ENCODE results near the gene RANBP10.

The RANBP10 gene

GRCh38 chr16:67674851-67675578 is 131.3 kb downstream of the RANBP10 start:
- Histone ChIP-seq H3K4me3 (ENCODE audit: low read depth in 1 of 2, low read length in 2 of 2) (no peak overlapping the region), H3K4me2 (ENCODE audit: insufficient read depth, low read length) (no peak overlapping the region), H2AFZ (ENCODE audit: low read depth, low read length) (no peak overlapping the region), H3K79me2 (ENCODE audit: insufficient read depth, low read length) (no peaks in the 10 kb centered on the region), H3K9me3 (ENCODE audit: insufficient read depth, low read length, severe bottlenecking) (no peaks in the 10 kb centered on the region), H3K27ac (ENCODE audit: low read length) (no peak overlapping the region), H3K9ac (ENCODE audit: low read depth, low read length) (no peak overlapping the region), H3K36me3 (ENCODE audit: insufficient read depth, low read length) (peaks cover 21% of the 10 kb centered on the region; the same call in 1 of the 2 replicates), H3K4me1 (ENCODE audit: insufficient read depth, low read length) (no peaks in the 10 kb centered on the region), H3K27me3 (ENCODE audit: insufficient read depth, low read length, poor library complexity) (no peaks in the 10 kb centered on the region), H4K20me1 (ENCODE audit: insufficient read depth, low read length) (no peaks in the 10 kb centered on the region; the same call in 1 of the 2 replicates)
- ATAC-seq (ENCODE audit: insufficient read depth, low read depth) (no peak), DNase-seq (no peak)
- no peak for TF ChIP-seq EZH2 (IDR thresholded peaks at IDR 0.05; ENCODE audit: borderline replicate concordance, low read depth, low read length, severe bottlenecking)
- no peak for TF ChIP-seq CTCF (IDR thresholded peaks at IDR 0.05; ENCODE audit: borderline replicate concordance, extremely low read depth, low read length, poor library complexity, severe bottlenecking)

- H3K9me3 ChIP-seq (ENCODE audit: insufficient read depth, low read length, severe bottlenecking) = no peaks in the 10 kb centered on the region
- no peak overlapping the region for H3K4me2 ChIP-seq (ENCODE audit: insufficient read depth, low read length)
- DNase-seq = no peak
- no peak overlapping the region for H3K9ac ChIP-seq (ENCODE audit: low read depth, low read length)
- H4K20me1 ChIP-seq (ENCODE audit: insufficient read depth, low read length) = no peaks in the 10 kb centered on the region; the same call in 1 of the 2 replicates
- no peaks in the 10 kb centered on the region for H3K27me3 ChIP-seq (ENCODE audit: insufficient read depth, low read length, poor library complexity)
- H3K4me1 ChIP-seq (ENCODE audit: insufficient read depth, low read length) = no peaks in the 10 kb centered on the region
- H3K27ac ChIP-seq (ENCODE audit: low read length) = no peak overlapping the region
- no peak for TF ChIP-seq CTCF (IDR thresholded peaks at IDR 0.05; ENCODE audit: borderline replicate concordance, extremely low read depth, low read length, poor library complexity, severe bottlenecking)
- TF ChIP-seq EZH2 (IDR thresholded peaks at IDR 0.05; ENCODE audit: borderline replicate concordance, low read depth, low read length, severe bottlenecking) = no peak
- ATAC-seq (ENCODE audit: insufficient read depth, low read depth) = no peak
- no peak overlapping the region for H3K4me3 ChIP-seq (ENCODE audit: low read depth in 1 of 2, low read length in 2 of 2)
- no peaks in the 10 kb centered on the region for H3K79me2 ChIP-seq (ENCODE audit: insufficient read depth, low read length)
- H2AFZ ChIP-seq (ENCODE audit: low read depth, low read length) = no peak overlapping the region
- H3K36me3 ChIP-seq (ENCODE audit: insufficient read depth, low read length) = peaks cover 21% of the 10 kb centered on the region; the same call in 1 of the 2 replicates
These were observed 132.4 kb downstream of the RANBP10 start for GRCh38 chr16:67673712-67674580.
